VCaP (cell line): ENCODE data around the gene PLAAT1.

ENCODE experiments used
- H3K27ac ChIP-seq: fragments of 450-650 bp; 2 replicates; pipeline ENCODE4 v1.5.1; 2017
- CTCF ChIP-seq: fragments of 450-650 bp; conservative IDR thresholded peaks from 2 replicates; pipeline ENCODE4 v1.5.1; 2017; ENCODE audit warnings: mild to moderate bottlenecking, moderate library complexity

The PLAAT1 gene

DNA sequence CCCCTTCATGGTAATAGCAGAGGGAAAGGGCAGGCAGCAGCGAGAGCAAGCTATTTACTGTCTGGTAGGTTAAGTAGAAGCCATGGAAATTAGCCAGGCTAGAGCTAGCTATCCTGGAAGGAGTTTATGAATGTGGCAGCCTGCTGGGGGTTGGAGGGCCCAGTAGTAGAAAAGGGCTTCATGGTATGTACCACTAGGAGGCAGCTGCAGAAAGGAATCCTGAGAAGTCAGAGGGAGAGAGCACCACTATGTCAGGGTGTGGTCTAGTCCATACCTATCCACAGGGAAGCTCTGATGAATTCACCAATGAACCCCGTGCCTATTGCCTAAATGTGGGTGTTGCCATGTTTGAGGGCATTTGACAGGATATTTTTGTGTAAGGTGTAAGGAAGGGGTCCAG lies 55.0 kb downstream of the PLAAT1 start:
- no peak for TF ChIP-seq CTCF
- no peak overlapping the region for H3K27ac ChIP-seq

DNA sequence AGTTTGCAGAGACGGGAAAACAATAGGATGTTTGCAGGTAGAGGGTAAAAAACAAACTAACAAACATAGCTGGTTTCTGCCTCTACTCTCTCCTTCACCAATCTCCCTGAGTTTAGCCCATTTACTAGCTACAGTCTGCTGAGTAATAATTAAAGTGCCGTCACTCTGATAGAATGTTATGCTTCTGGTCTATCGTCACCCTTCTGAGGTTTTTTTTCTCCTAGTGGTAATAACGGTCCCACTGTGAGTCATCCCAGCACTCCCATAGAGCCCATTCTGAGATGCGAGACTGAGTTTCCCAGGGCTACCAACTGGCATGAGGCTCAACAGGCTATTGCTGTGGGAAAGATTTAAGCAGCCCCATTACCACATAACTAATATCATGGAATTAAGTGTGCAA lies 56.4 kb downstream of the PLAAT1 start:
- no peak for TF ChIP-seq CTCF
- no peak overlapping the region for H3K27ac ChIP-seq

DNA sequence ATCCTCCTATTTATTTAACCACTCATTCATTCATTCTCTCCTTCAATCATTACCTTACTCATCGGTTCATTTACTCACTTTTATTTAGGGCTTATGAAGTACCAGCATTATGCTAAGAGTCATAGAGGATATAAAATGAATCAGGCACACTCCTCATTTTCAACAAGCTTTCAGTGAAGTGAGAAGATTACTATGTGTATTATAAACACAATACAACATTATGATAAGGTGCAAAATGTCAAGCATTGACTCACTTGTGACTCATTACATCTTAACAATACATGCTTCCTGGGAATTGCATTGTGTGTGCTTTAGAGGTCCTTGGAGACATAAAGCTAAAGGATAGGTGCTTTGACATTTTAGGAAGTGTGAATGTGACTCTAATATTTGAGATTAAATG lies 60.4 kb downstream of the PLAAT1 start:
- no peak for TF ChIP-seq CTCF
- H3K27ac ChIP-seq, result no peak overlapping the region

DNA sequence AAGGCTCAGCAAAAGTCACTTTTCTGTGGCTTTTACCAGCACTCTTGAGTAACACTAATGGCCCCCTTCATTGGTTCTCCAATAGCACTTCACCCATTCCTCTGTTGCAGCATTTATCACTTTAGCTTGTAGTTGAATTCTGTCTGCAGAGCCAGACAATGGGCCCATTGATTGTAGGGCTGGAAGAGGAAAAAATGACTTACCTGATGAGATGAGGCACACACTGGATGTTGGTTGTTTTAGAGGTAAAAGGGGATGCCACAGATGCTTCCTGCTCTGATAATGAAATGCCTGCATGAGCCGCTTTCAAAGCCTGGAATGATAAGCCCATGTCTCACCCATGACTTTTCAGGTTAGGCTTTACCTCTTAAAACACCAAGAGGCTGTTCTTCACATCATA lies 64.3 kb downstream of the PLAAT1 start:
- H3K27ac ChIP-seq, result no peak overlapping the region
- TF ChIP-seq CTCF, result no peak

- TF ChIP-seq CTCF, result no peak
- H3K27ac ChIP-seq, result no peak overlapping the region
Measured at GRCh38 chr3:193310914-193311723, 70.1 kb downstream of the PLAAT1 start.

DNA sequence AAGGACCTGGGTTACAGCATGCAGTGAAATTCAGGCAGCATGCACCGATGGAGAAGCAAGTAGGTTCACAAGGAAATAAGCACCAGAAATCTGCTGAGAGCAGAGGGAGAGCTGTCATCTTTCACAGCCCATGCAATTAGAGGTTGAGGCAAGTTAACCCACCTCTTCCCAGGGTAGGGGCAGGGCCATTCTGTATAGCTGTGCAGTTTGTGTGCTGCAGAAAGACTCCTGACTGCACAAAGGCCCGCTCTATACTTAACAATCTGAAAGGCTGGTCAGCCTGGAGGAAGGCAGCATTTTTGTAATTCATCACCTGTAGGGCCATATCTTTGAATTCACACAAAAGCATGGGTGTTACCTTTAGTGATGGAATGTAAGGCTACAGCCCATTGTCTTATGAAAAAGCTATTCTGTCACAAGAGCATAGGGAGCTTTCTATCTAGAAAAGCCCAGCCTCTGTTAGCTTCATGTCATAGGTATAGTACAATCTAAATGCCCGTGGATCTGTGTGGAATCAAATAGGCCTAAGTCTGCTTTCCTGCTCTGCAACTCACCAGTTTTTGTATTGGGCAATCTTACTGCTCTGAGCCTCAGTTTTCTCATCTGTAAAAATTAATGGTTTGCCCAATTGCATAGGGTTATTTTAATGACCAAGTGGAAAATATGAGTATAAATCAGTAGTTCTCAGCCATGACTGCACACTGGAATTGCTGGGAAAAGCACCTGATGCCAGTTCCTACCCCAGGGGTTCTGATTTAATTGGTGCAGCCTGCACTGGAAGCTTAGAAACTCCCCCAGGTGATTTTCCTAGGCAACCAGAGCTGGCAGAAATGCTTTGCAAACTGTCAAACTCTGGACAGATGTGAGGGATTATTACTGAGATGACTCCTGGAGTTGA lies 72.3 kb downstream of the PLAAT1 start:
- no peak overlapping the region for H3K27ac ChIP-seq
- no peak for TF ChIP-seq CTCF

DNA sequence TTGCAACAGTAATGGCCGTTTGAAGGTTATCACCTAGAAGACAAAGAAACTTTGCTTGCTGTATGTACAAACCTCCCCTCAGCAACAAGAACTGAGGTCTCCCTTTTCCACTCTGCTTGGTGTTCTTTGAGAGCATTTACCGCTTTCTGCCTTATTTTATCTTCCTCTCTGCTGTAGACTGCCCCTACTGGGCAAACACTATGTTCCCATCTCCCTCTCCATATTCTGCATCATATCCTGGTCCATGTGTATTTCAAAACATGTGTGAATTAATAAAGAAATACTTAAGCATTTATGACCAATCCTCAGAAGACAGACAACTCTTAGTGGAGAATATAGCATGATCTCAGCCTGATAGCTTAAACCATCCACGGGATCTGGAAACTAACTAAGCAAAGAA lies 73.1 kb downstream of the PLAAT1 start:
- no peak overlapping the region for H3K27ac ChIP-seq
- TF ChIP-seq CTCF, result no peak
